ENCODE data around the gene CLIC5. TPM values are rescaled to one million over a fixed set of nuclear protein-coding genes. Genes with fewer than 3 reads are reported as not detected.

CLIC5 gene
- total RNA-seq, 1 donor from 2014 or later, result 134 TPM

DNA sequence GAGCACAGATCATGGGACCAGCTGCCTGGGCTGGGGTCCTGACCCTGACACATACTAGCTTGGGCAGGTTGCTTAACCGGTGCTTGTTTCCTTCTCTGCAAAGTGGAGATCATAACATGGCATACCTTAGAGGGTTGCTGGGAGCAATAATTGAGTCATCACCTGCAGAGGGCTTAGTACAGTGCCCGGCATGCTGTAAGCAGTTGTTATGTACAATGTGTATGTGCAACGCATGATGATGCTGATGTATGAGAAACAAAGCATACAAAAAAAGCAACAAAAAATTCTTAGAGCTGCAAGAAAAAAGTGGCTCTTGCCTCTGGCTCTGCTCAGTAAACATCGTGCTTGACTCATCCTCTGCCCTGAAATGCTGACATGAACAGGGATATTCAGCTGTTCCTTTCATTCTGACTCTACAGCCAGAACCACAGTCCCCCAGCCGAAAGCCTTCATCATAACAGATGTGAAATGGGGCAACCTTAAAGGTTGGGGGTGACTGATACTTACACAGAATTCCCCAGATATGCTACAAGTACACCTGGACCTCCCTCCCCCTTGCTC is 91.7 kb downstream of the CLIC5 start:
- no peaks in the 10 kb centered on the region for H3K9me3 ChIP-seq
- ATAC-seq, result peak; percentile 15 to 25
- TF ChIP-seq, protein P1, sequence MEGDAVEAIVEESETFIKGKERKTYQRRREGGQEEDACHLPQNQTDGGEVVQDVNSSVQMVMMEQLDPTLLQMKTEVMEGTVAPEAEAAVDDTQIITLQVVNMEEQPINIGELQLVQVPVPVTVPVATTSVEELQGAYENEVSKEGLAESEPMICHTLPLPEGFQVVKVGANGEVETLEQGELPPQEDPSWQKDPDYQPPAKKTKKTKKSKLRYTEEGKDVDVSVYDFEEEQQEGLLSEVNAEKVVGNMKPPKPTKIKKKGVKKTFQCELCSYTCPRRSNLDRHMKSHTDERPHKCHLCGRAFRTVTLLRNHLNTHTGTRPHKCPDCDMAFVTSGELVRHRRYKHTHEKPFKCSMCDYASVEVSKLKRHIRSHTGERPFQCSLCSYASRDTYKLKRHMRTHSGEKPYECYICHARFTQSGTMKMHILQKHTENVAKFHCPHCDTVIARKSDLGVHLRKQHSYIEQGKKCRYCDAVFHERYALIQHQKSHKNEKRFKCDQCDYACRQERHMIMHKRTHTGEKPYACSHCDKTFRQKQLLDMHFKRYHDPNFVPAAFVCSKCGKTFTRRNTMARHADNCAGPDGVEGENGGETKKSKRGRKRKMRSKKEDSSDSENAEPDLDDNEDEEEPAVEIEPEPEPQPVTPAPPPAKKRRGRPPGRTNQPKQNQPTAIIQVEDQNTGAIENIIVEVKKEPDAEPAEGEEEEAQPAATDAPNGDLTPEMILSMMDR (IDR thresholded peaks at IDR 0.05), result no peak
- no peaks in the 10 kb centered on the region for H3K27me3 ChIP-seq (ENCODE audit: low read depth)
- H3K4me3 ChIP-seq, result no peak overlapping the region
- H3K36me3 ChIP-seq, result no peaks in the 10 kb centered on the region
- H3K27ac ChIP-seq, result no peak overlapping the region
- DNase-seq, result no peak
- H3K4me1 ChIP-seq, result peaks cover 11% of the 10 kb centered on the region
- intact Hi-C loops (cut with DNase I), result no loop called here

DNA sequence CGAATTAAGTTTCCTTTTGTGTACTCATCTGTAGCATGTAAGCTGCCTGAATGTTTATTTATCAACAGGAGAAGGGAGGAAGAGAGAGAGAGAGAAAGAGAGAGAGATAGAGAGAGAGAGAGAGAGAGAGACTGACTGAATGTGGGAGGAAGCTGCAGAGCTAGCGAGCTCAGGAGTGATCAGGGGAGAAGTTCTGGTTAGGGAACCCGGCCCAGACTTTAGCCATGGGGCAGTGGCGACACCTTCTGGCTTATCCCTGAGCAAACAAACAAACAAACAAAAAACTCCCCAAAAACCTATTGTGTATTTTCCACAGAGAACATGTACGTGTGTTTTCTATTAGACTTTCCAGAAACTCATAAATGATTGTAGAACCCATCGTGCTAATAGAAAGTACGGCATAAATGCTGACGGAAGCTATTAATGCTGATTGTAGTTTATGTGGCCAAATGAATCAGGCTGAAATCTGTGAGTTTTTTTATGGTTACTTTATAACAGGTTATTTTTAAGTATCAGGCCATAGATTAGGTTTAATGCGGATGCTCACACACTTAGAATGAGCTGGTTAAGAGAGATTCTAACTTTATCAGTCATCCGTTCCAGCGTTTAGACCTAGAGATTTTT is 92.8 kb downstream of the CLIC5 start:
- H3K4me1 ChIP-seq, result peaks cover 11% of the 10 kb centered on the region
- intact Hi-C loops (cut with DNase I), result no loop called here
- peak; percentile 61 to 80 for ATAC-seq

DNA sequence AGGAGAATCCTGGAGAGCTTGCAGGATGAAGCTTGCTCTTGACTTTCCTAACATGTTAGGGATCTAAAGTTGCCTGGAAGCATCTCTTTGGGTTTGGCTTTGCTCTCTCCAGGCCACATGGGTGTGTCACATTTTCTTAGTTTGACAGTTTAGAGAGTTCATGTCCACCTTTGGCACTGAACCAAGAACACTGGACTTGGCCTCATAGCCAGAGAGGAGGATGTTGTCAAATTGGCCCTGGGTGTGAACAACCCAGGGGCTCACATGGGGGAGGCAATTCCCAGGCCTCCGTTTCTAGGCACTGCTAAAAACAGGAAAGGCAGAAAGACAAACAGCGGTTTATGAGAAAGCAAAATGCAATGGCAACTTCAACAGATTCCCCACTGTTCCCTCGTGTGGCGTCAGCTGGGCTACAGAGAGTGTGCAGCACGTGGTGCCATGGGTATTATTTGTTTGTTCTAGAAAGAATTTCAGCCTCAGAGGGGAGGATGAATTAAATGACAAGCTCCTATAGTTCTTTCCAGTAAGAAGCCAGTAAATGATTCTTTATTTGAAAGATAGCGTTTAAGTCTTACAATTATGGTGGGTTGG is 93.9 kb downstream of the CLIC5 start:
- Histone ChIP-seq H3K9me3 (no peaks in the 10 kb centered on the region), H3K27ac (no peak overlapping the region), H3K27me3 (ENCODE audit: low read depth) (no peaks in the 10 kb centered on the region), H3K36me3 (no peaks in the 10 kb centered on the region), H3K4me3 (no peak overlapping the region), H3K4me1 (peaks cover 11% of the 10 kb centered on the region)
- no peak for DNase-seq
- no peak for ATAC-seq
- intact Hi-C loops (cut with DNase I), result no loop called here
- TF ChIP-seq, protein P1 (IDR thresholded peaks at IDR 0.05), result no peak

More for the DNA sequence above, 92.8 kb downstream of the CLIC5 start:
- H3K4me3 ChIP-seq, result no peak overlapping the region
- no peaks in the 10 kb centered on the region for H3K27me3 ChIP-seq (ENCODE audit: low read depth)
- H3K9me3 ChIP-seq, result no peaks in the 10 kb centered on the region
- no peak overlapping the region for H3K27ac ChIP-seq
- DNase-seq, result peak; percentile 66
- H3K36me3 ChIP-seq, result no peaks in the 10 kb centered on the region
- TF ChIP-seq, protein P1 (IDR thresholded peaks at IDR 0.05), result peak; percentile 58

GRCh38 chr6:45920819-45921511 is 94.7 kb downstream of the CLIC5 start:
- TF ChIP-seq, protein P1 (IDR thresholded peaks at IDR 0.05), result no peak
- Histone ChIP-seq H3K27ac (no peak overlapping the region), H3K4me1 (peaks cover 11% of the 10 kb centered on the region), H3K4me3 (no peak overlapping the region), H3K27me3 (ENCODE audit: low read depth) (no peaks in the 10 kb centered on the region), H3K9me3 (no peaks in the 10 kb centered on the region), H3K36me3 (no peaks in the 10 kb centered on the region)
- intact Hi-C loops (cut with DNase I), result no loop called here
- ATAC-seq (no peak), DNase-seq (no peak)

- no peak for ATAC-seq
- H3K9me3 ChIP-seq, result no peaks in the 10 kb centered on the region
These were observed 98.2 kb downstream of the CLIC5 start for GRCh38 chr6:45917439-45917838.

More at GRCh38 chr6:45917439-45917838, 98.2 kb downstream of the CLIC5 start:
- Histone ChIP-seq H3K4me3 (no peak overlapping the region), H3K27me3 (ENCODE audit: low read depth) (no peaks in the 10 kb centered on the region), H3K36me3 (peaks cover 16% of the 10 kb centered on the region), H3K27ac (no peak overlapping the region), H3K4me1 (peaks cover 5% of the 10 kb centered on the region)
- intact Hi-C loops (cut with DNase I), result no loop called here
- TF ChIP-seq, protein P1 (IDR thresholded peaks at IDR 0.05), result no peak
- DNase-seq, result no peak
